GM18519 (cell line): Measurements from ENCODE around the gene GLYATL1.
"Not testable (repeated sequence)": the region's sequence is repeated elsewhere in the genome, so short reads cannot be mapped to it uniquely, and the experiment has no call there.

ENCODE experiments used
- ATAC-seq: cut with Tn5 transposase; IDR thresholded peaks from one replicate; pipeline ENCODE4 v1.9.1; 2021; ENCODE audit warnings: mild to moderate bottlenecking, moderate library complexity; ENCODE audit not compliant: unreplicated experiment, low FRiP score

Gene GLYATL1

GRCh38 chr11:58992489-58992888, 53.2 kb downstream of the GLYATL1 start:
- no peak for ATAC-seq

GRCh38 chr11:58994171-58994570, 54.9 kb downstream of the GLYATL1 start:
- ATAC-seq, result no peak

GRCh38 chr11:58998480-58999290, 59.4 kb downstream of the GLYATL1 start:
- ATAC-seq, result no peak

GRCh38 chr11:58999291-58999680, 60.0 kb downstream of the GLYATL1 start:
- peak; percentile 83 for ATAC-seq

- ATAC-seq, result no peak
Observed at GRCh38 chr11:59000003-59000402, 60.7 kb downstream of the GLYATL1 start.

GRCh38 chr11:59002006-59002405, 62.7 kb downstream of the GLYATL1 start:
- not testable (repeated sequence) for ATAC-seq
